Osteoblast (primary cell): ENCODE results near the gene TIAM2. TPM values are rescaled to one million over a fixed set of nuclear protein-coding genes. Genes with fewer than 3 reads are reported as not detected.
"Not testable (repeated sequence)": the region's sequence is repeated elsewhere in the genome, so short reads cannot be mapped to it uniquely, and the experiment has no call there.

Experiments used
- DNase-seq: peaks from one replicate; pipeline ENCODE4 v3.0.0; 2011; ENCODE audit warnings: low spot score, mixed read lengths; ENCODE audit not compliant: insufficient read length; ENCODE audit errors: missing footprints
- H2AFZ ChIP-seq: 2 replicates; pipeline ENCODE4 v1.6.0; 2011; ENCODE audit warnings: mild to moderate bottlenecking, low read length
- H3K27ac ChIP-seq: 2 replicates; pipeline ENCODE4 v1.5.1; 2011; ENCODE audit warnings: mild to moderate bottlenecking, low read depth, low read length, moderate library complexity
- H3K27me3 ChIP-seq: 2 replicates; pipeline ENCODE4 v1.6.0; 2012; ENCODE audit warnings: mild to moderate bottlenecking, control low read depth, inconsistent platforms, low read length, moderate library complexity; ENCODE audit not compliant: insufficient read depth
- H3K36me3 ChIP-seq: 2 replicates; pipeline ENCODE4 v1.5.1; 2011; ENCODE audit warnings: mild to moderate bottlenecking, low read length, control low read depth, moderate library complexity; ENCODE audit not compliant: insufficient read depth
- H3K4me1 ChIP-seq: 2 replicates; pipeline ENCODE4 v1.5.1; 2011; ENCODE audit warnings: mild to moderate bottlenecking, low read length, control low read depth, moderate library complexity; ENCODE audit not compliant: insufficient read depth
- H3K4me2 ChIP-seq: 2 replicates; pipeline ENCODE4 v1.6.0; 2011; ENCODE audit warnings: mild to moderate bottlenecking, low read length; ENCODE audit not compliant: insufficient read depth
- H3K4me3 ChIP-seq: fragments of 200-600 bp; sonication (generic); 3 replicates; pipeline ENCODE4 v1.5.1; 2012; ENCODE audit warnings: mild to moderate bottlenecking, low read length, inconsistent platforms; ENCODE audit not compliant: insufficient read depth
- H3K79me2 ChIP-seq: 2 replicates; pipeline ENCODE4 v1.6.0; 2012; ENCODE audit warnings: mild to moderate bottlenecking, low read length, control low read depth, inconsistent platforms; ENCODE audit not compliant: insufficient read depth
- H3K9me3 ChIP-seq: 2 replicates; pipeline ENCODE4 v1.5.1; 2011; ENCODE audit warnings: low read depth, low read length, control low read depth
- H4K20me1 ChIP-seq: 2 replicates; pipeline ENCODE4 v1.6.0; 2012; ENCODE audit warnings: mild to moderate bottlenecking, low read length, control low read depth; ENCODE audit not compliant: insufficient read depth
- total RNA-seq: library from RNA; depleted of rRNA; stranded (reverse); fragments of >200 nt; gene quantifications from 2 replicates; pipeline ENCODE4 v1.2.3, GENCODE V29; 2012
- TF ChIP-seq, protein P1 (sequence below): IDR thresholded peaks from 2 replicates; pipeline ENCODE4 v1.5.1; 2011; ENCODE audit warnings: mild to moderate bottlenecking, low read depth, low read length, moderate library complexity; ENCODE audit errors: extremely low read depth

The TIAM2 gene
- total RNA-seq, 1 donor: 31.8 TPM

DNA sequence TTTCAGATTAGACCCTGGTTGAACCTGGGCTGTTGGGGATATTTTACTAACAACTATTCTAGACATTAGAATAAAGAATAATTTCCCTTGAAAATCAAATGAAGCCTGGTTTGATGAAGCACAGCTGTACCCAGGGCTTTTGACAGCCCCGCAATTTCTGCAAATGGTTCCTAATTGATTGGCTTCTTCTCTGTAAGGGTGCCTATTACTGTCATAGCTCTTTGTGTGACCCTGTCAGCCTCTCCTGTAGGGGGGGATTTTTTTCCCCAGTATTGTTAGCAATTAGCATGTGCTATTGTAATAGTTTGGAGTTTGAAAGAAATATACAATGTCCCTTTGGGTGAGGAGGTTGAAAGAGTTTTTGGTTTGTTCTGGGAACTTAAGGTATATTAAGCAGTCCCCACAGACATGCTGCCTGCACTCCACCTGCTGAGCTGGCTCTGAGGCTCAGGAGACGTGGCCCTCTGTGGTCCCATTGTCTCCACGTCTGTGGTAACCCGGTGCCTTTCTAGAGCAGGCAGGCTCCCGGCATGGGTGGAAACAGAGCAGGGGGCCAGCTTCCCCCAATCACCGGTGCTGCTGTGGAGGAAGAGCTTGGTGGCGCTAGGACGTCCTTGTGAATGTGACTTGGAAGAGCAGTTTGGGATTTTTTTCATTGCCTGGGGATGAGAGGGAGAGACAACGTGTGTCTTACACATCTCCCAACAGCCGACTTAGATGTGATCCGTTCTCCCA is 221.4 kb downstream of the TIAM2 start:
- Histone ChIP-seq H3K36me3 (peaks cover 4% of the 10 kb centered on the region), H2AFZ (no peak overlapping the region), H3K4me1 (peaks cover 13% of the 10 kb centered on the region), H3K4me3 (no peak overlapping the region), H3K27ac (no peak overlapping the region), H3K4me2 (no peak overlapping the region), H3K79me2 (no peaks in the 10 kb centered on the region), H4K20me1 (peaks cover 3% of the 10 kb centered on the region), H3K9me3 (no peaks in the 10 kb centered on the region), H3K27me3 (no peaks in the 10 kb centered on the region)
- TF ChIP-seq, protein P1, sequence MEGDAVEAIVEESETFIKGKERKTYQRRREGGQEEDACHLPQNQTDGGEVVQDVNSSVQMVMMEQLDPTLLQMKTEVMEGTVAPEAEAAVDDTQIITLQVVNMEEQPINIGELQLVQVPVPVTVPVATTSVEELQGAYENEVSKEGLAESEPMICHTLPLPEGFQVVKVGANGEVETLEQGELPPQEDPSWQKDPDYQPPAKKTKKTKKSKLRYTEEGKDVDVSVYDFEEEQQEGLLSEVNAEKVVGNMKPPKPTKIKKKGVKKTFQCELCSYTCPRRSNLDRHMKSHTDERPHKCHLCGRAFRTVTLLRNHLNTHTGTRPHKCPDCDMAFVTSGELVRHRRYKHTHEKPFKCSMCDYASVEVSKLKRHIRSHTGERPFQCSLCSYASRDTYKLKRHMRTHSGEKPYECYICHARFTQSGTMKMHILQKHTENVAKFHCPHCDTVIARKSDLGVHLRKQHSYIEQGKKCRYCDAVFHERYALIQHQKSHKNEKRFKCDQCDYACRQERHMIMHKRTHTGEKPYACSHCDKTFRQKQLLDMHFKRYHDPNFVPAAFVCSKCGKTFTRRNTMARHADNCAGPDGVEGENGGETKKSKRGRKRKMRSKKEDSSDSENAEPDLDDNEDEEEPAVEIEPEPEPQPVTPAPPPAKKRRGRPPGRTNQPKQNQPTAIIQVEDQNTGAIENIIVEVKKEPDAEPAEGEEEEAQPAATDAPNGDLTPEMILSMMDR: no peak
- no peak for DNase-seq

DNA sequence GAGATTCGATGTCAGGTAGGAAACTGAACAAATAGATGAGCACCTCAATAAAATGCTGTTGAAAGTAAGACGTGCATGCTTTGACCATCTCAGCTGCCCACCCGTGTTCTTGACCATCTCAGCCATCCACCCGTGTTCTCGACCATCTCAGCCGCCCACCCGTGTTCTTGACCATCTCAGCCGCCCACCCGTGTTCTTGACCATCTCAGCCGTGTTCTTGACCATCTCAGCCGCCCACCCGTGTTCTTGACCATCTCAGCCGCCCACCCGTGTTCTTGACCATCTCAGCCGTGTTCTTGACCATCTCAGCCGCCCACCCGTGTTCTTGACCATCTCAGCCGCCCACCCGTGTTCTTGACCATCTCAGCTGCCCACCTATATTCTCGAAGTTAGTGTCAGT is 223.6 kb downstream of the TIAM2 start:
- H3K27me3 ChIP-seq, H3K9me3 ChIP-seq, H3K79me2 ChIP-seq, H3K4me2 ChIP-seq, DNase-seq, H2AFZ ChIP-seq, H3K36me3 ChIP-seq, H3K4me3 ChIP-seq, H3K27ac ChIP-seq, H4K20me1 ChIP-seq: not testable (repeated sequence)
- H3K4me1 ChIP-seq: peaks cover 15% of the 10 kb centered on the region

DNA sequence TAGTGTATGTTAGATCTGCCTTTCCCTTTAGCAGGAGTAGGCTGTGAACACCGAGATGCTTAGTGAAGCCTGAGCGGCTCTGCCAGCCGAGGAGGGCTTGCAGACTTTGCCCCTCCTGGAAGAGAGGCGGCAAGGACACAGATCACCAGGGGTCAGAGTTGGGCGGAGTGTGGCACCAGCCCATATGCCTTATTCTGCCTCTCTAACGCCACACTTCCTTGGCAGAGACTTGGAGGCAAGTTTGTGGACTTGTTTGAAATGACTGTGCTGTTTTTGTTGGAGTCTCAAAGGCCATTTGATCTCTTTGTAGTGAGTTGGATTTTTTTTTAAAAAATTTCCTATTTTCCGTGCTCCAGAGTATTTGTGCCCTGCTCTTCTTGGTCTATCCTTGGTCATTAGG is 224.2 kb downstream of the TIAM2 start:
- peaks cover 21% of the 10 kb centered on the region for H3K4me1 ChIP-seq
- peak overlapping the region; percentile 39 for H3K27ac ChIP-seq
- DNase-seq: peak; percentile 76
- no peak overlapping the region for H2AFZ ChIP-seq
- H3K9me3 ChIP-seq: no peaks in the 10 kb centered on the region
- H3K27me3 ChIP-seq: no peaks in the 10 kb centered on the region
- H3K36me3 ChIP-seq: peaks cover 4% of the 10 kb centered on the region
- H3K79me2 ChIP-seq: no peaks in the 10 kb centered on the region
- TF ChIP-seq, protein P1: no peak
- H3K4me3 ChIP-seq: no peak overlapping the region
- peaks cover 3% of the 10 kb centered on the region for H4K20me1 ChIP-seq
- H3K4me2 ChIP-seq: no peak overlapping the region

DNA sequence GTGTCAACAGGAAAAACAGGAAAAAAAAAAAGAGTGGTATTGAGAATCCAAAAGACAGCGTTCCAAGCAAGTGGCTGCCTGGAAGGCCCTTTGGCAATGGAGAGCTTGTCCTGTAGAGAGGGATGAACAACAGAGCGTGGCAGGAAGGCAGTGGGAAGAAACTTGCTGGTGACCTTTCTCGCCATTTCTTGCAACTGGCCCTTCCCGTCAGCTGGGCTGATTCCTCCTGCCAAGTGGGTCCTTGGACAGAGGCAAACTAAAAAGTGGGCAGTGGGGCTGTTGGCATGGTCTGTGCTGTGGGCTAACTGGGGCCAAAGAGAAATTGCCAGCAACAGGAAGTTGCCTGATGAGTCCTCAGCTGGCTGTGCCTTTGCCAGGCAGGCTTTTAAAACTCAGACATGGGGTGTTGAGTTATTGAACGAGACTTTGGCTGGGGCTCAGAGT is 224.8 kb downstream of the TIAM2 start:
- no peaks in the 10 kb centered on the region for H3K27me3 ChIP-seq
- H3K36me3 ChIP-seq: peaks cover 4% of the 10 kb centered on the region
- H3K27ac ChIP-seq: peak overlapping the region; percentile 39
- no peaks in the 10 kb centered on the region for H3K9me3 ChIP-seq
- no peak overlapping the region for H3K4me3 ChIP-seq
- H3K4me2 ChIP-seq: no peak overlapping the region
- H3K4me1 ChIP-seq: peaks cover 27% of the 10 kb centered on the region
- peak; percentile 70 for DNase-seq
- TF ChIP-seq, protein P1: no peak
- H3K79me2 ChIP-seq: no peaks in the 10 kb centered on the region
- H2AFZ ChIP-seq: no peak overlapping the region
- peaks cover 3% of the 10 kb centered on the region for H4K20me1 ChIP-seq
